ENCODE results near the gene CYTH3. TPM values are rescaled to one million over a fixed set of nuclear protein-coding genes. Genes with fewer than 3 reads are reported as not detected.

The CYTH3 gene
- total RNA-seq, 1 experiment from 2014 or later: 16.7 TPM

GRCh38 chr7:6146666-6147065, 125.8 kb downstream of the CYTH3 start:
- TF ChIP-seq FOSL1 (IDR thresholded peaks at IDR 0.05; ENCODE audit: low read depth) (no peak), POLR2AphosphoS5 (IDR thresholded peaks at IDR 0.05; ENCODE audit: low read depth, low read length) (no peak), TCF7L2 (IDR thresholded peaks at IDR 0.05; ENCODE audit: borderline replicate concordance, extremely low read depth, insufficient read depth, insufficient read length) (no peak), ELF1 (IDR thresholded peaks at IDR 0.05; ENCODE audit: borderline replicate concordance, low read depth) (no peak), JUND (IDR thresholded peaks at IDR 0.05) (no peak), CBX3 (IDR thresholded peaks at IDR 0.05; ENCODE audit: low read depth) (no peak), POLR2A (IDR thresholded peaks at IDR 0.05; ENCODE audit: borderline replicate concordance, extremely low read depth, insufficient read depth, insufficient read length) (no peak), SP1 (IDR thresholded peaks at IDR 0.05; ENCODE audit: low read depth) (no peak), CEBPB (IDR thresholded peaks at IDR 0.05; ENCODE audit: low read depth) (no peak), EGR1 (IDR thresholded peaks at IDR 0.05; ENCODE audit: low read depth) (no peak)
- TF ChIP-seq, protein P1, sequence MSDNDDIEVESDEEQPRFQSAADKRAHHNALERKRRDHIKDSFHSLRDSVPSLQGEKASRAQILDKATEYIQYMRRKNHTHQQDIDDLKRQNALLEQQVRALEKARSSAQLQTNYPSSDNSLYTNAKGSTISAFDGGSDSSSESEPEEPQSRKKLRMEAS (IDR thresholded peaks at IDR 0.05): no peak
- TF ChIP-seq, protein P2, sequence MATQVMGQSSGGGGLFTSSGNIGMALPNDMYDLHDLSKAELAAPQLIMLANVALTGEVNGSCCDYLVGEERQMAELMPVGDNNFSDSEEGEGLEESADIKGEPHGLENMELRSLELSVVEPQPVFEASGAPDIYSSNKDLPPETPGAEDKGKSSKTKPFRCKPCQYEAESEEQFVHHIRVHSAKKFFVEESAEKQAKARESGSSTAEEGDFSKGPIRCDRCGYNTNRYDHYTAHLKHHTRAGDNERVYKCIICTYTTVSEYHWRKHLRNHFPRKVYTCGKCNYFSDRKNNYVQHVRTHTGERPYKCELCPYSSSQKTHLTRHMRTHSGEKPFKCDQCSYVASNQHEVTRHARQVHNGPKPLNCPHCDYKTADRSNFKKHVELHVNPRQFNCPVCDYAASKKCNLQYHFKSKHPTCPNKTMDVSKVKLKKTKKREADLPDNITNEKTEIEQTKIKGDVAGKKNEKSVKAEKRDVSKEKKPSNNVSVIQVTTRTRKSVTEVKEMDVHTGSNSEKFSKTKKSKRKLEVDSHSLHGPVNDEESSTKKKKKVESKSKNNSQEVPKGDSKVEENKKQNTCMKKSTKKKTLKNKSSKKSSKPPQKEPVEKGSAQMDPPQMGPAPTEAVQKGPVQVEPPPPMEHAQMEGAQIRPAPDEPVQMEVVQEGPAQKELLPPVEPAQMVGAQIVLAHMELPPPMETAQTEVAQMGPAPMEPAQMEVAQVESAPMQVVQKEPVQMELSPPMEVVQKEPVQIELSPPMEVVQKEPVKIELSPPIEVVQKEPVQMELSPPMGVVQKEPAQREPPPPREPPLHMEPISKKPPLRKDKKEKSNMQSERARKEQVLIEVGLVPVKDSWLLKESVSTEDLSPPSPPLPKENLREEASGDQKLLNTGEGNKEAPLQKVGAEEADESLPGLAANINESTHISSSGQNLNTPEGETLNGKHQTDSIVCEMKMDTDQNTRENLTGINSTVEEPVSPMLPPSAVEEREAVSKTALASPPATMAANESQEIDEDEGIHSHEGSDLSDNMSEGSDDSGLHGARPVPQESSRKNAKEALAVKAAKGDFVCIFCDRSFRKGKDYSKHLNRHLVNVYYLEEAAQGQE (IDR thresholded peaks at IDR 0.05; ENCODE audit: low read depth): no peak
- TF ChIP-seq, protein P3, sequence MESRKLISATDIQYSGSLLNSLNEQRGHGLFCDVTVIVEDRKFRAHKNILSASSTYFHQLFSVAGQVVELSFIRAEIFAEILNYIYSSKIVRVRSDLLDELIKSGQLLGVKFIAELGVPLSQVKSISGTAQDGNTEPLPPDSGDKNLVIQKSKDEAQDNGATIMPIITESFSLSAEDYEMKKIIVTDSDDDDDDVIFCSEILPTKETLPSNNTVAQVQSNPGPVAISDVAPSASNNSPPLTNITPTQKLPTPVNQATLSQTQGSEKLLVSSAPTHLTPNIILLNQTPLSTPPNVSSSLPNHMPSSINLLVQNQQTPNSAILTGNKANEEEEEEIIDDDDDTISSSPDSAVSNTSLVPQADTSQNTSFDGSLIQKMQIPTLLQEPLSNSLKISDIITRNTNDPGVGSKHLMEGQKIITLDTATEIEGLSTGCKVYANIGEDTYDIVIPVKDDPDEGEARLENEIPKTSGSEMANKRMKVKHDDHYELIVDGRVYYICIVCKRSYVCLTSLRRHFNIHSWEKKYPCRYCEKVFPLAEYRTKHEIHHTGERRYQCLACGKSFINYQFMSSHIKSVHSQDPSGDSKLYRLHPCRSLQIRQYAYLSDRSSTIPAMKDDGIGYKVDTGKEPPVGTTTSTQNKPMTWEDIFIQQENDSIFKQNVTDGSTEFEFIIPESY (IDR thresholded peaks at IDR 0.05; ENCODE audit: extremely low read depth, insufficient replicate concordance, low read length): no peak
- TF ChIP-seq, protein P4, sequence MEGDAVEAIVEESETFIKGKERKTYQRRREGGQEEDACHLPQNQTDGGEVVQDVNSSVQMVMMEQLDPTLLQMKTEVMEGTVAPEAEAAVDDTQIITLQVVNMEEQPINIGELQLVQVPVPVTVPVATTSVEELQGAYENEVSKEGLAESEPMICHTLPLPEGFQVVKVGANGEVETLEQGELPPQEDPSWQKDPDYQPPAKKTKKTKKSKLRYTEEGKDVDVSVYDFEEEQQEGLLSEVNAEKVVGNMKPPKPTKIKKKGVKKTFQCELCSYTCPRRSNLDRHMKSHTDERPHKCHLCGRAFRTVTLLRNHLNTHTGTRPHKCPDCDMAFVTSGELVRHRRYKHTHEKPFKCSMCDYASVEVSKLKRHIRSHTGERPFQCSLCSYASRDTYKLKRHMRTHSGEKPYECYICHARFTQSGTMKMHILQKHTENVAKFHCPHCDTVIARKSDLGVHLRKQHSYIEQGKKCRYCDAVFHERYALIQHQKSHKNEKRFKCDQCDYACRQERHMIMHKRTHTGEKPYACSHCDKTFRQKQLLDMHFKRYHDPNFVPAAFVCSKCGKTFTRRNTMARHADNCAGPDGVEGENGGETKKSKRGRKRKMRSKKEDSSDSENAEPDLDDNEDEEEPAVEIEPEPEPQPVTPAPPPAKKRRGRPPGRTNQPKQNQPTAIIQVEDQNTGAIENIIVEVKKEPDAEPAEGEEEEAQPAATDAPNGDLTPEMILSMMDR (IDR thresholded peaks at IDR 0.05 in 2 of 3, conservative IDR thresholded peaks at IDR 0.05 in 1 of 3; ENCODE audit: borderline replicate concordance in 1 of 3, insufficient read depth in 1 of 3, low read depth in 2 of 3, low read length in 2 of 3): no peak
- CTCF ChIA-PET: no interaction called here

More at GRCh38 chr7:6146666-6147065, 125.8 kb downstream of the CYTH3 start:
- no peaks in the 10 kb centered on the region for H3K27me3 ChIP-seq (ENCODE audit: insufficient read depth, low read length)
- no peak overlapping the region for H3K4me3 ChIP-seq (replicated peaks in 1 of 2; ENCODE audit: low read depth in 1 of 2, low read length in 2 of 2)
- H3K27ac ChIP-seq (ENCODE audit: low read depth, low read length): no peak overlapping the region
- no peak overlapping the region for H3K4me2 ChIP-seq (ENCODE audit: low read length)
- intact Hi-C loops (cut with micrococcal nuclease): no loop called here
- no peaks in the 10 kb centered on the region for H3K4me1 ChIP-seq (ENCODE audit: control insufficient read depth in 1 of 2, insufficient read depth in 2 of 2, low read length in 2 of 2)
- no peak overlapping the region for H3K9ac ChIP-seq (ENCODE audit: low read length)
- DNase-seq (ENCODE audit: low read depth, low spot score) (no peak), ATAC-seq (no peak)
- RAD21 ChIA-PET (ENCODE audit: low non-redundant PET in 1 of 2, low total read pairs in 2 of 2, uncharacterized antibody in 2 of 2, unreplicated experiment in 2 of 2): no interaction called here
- no peaks in the 10 kb centered on the region for H3K79me2 ChIP-seq (ENCODE audit: insufficient read depth, low read length)
- H3K36me3 ChIP-seq (ENCODE audit: control insufficient read depth in 1 of 2, insufficient read depth in 2 of 2, low read length in 2 of 2): peaks cover 31 to 53% of the 10 kb centered on the region in 2 experiments
- no peaks in the 10 kb centered on the region for H3K9me3 ChIP-seq (ENCODE audit: control insufficient read depth in 1 of 2, insufficient read depth in 1 of 2, low read depth in 1 of 2, low read length in 2 of 2)
- no peaks in the 10 kb centered on the region for H3K9me2 ChIP-seq (ENCODE audit: insufficient read depth)
- no peak overlapping the region for H2AFZ ChIP-seq (ENCODE audit: low read depth, low read length, poor library complexity, severe bottlenecking)
- H4K20me1 ChIP-seq (ENCODE audit: insufficient read depth): no peaks in the 10 kb centered on the region
- no TSS peak for BruUV-seq (replicated peaks)
- POLR2A ChIA-PET: no interaction called here
